ENCODE results near the gene ATP6V0D1.

ATP6V0D1 gene

GRCh38 chr16:67388591-67388990 is 92.4 kb downstream of the ATP6V0D1 start:
- DNase-seq = no peak

DNA sequence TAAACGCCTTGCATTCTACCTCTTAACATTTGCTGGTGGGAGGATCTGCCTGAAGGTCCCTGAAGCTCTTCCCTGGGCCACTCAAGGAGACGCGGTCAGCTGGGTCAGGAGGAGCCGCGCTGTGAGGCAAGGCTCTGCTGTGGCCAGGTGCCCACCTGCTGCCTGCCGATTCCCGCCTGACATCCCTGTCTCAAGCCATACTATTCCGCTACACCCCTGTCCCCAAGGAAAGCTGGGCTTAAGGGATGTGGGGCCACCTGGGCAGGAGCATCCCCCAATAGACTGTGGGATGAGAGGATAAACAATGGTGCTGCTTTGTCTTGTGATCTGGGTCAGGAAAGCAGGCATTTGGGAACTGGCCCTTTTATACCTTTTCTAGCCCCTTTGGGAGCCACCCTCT is 92.8 kb downstream of the ATP6V0D1 start:
- no peak for DNase-seq

Measured in NCI-H774 (cell line).